ENCODE measurements around the gene NME2. TPM values are rescaled to one million over a fixed set of nuclear protein-coding genes. Genes with fewer than 3 reads are reported as not detected.
"Not testable (repeated sequence)": the region's sequence is repeated elsewhere in the genome, so short reads cannot be mapped to it uniquely, and the experiment has no call there.

Gene NME2
- polyA plus RNA-seq, 1 experiment = 835 TPM

DNA sequence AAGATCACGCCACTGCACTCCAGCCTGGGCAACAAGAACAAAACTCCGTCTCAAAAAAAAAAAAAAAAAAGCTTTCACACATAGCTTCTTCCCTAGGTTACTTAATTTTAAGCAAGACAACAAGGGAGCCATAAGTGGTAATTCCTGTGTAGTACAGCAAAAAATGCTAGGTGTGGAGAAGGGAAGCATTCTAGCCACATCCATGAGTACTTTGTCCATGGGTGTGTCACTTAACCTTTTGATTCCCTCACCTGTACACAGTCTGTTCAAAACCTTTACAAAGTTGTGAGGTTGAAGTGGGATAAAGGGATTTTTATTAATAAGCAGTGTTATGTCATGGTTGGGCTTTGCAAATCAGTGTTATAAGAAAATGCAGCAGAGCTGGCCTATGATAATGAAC is 4.5 kb downstream of the NME2 start:
- Histone ChIP-seq H3K36me3 (ENCODE audit: control insufficient read depth, insufficient read depth, low read length) (peaks cover 13% of the 10 kb centered on the region), H3K27me3 (ENCODE audit: control insufficient read depth, insufficient read depth, low read length) (no peaks in the 10 kb centered on the region), H3K4me3 (ENCODE audit: low read depth, low read length) (no peak overlapping the region)
- no peak for DNase-seq (ENCODE audit: low read depth)
- ChIA-PET CTCF (no interaction called here), POLR2A (no interaction called here)
- TF ChIP-seq, protein P1, sequence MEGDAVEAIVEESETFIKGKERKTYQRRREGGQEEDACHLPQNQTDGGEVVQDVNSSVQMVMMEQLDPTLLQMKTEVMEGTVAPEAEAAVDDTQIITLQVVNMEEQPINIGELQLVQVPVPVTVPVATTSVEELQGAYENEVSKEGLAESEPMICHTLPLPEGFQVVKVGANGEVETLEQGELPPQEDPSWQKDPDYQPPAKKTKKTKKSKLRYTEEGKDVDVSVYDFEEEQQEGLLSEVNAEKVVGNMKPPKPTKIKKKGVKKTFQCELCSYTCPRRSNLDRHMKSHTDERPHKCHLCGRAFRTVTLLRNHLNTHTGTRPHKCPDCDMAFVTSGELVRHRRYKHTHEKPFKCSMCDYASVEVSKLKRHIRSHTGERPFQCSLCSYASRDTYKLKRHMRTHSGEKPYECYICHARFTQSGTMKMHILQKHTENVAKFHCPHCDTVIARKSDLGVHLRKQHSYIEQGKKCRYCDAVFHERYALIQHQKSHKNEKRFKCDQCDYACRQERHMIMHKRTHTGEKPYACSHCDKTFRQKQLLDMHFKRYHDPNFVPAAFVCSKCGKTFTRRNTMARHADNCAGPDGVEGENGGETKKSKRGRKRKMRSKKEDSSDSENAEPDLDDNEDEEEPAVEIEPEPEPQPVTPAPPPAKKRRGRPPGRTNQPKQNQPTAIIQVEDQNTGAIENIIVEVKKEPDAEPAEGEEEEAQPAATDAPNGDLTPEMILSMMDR (IDR thresholded peaks at IDR 0.05; ENCODE audit: insufficient read depth, low read depth, low read length) = no peak

GRCh38 chr17:51172030-51172429 is 5.8 kb downstream of the NME2 start:
- peaks cover 13% of the 10 kb centered on the region for H3K36me3 ChIP-seq (ENCODE audit: control insufficient read depth, insufficient read depth, low read length)
- DNase-seq (ENCODE audit: low read depth); H3K4me3 ChIP-seq (ENCODE audit: low read depth, low read length); POLR2A ChIA-PET; CTCF ChIA-PET; H3K27me3 ChIP-seq (ENCODE audit: control insufficient read depth, insufficient read depth, low read length): not testable (repeated sequence)

GRCh38 chr17:51180486-51180885 is 14.3 kb downstream of the NME2 start:
- POLR2A ChIA-PET = no interaction called here
- no peak overlapping the region for H3K4me3 ChIP-seq (ENCODE audit: low read depth, low read length)
- no peak for DNase-seq (ENCODE audit: low read depth)
- peaks cover 7% of the 10 kb centered on the region for H3K36me3 ChIP-seq (ENCODE audit: control insufficient read depth, insufficient read depth, low read length)
- TF ChIP-seq, protein P1 (IDR thresholded peaks at IDR 0.05; ENCODE audit: insufficient read depth, low read depth, low read length) = no peak
- no peaks in the 10 kb centered on the region for H3K27me3 ChIP-seq (ENCODE audit: control insufficient read depth, insufficient read depth, low read length)
- CTCF ChIA-PET = no interaction called here

GRCh38 chr17:51184124-51184523 is 17.9 kb downstream of the NME2 start:
- Histone ChIP-seq H3K4me3 (ENCODE audit: low read depth, low read length) (no peak overlapping the region), H3K36me3 (ENCODE audit: control insufficient read depth, insufficient read depth, low read length) (peaks cover 7% of the 10 kb centered on the region), H3K27me3 (ENCODE audit: control insufficient read depth, insufficient read depth, low read length) (no peaks in the 10 kb centered on the region)
- TF ChIP-seq, protein P1 (IDR thresholded peaks at IDR 0.05; ENCODE audit: insufficient read depth, low read depth, low read length) = no peak
- DNase-seq (ENCODE audit: low read depth) = no peak
- ChIA-PET CTCF (no interaction called here), POLR2A (no interaction called here)

DNA sequence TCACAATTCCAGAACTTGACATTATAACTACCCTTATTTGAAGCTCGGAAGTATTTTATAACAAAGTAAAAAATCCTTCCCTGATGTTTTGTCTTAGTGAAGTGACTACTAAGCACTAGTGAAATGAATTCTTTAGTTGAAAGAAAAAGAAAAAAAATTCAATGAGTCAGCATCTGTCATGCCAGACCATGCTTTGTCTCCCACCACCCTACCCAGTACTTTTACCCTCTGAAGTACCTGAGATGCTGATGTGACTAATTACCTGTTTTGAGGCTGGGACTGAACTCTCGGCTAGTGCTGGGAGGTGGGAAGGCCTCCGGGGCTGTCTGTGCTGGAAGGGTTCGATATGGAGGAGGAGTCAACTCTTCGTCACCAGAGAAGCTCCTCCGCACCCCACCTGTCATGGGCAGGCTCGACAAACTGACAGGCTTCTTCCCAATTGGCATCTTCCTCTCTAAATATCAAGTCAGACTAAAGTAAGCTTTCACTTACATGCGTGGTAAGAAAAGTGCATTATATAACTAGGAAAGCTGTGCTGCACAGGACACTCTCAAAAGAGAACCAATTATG is 19.6 kb downstream of the NME2 start:
- Histone ChIP-seq H3K4me3 (ENCODE audit: low read depth, low read length) (no peak overlapping the region), H3K27me3 (ENCODE audit: control insufficient read depth, insufficient read depth, low read length) (no peaks in the 10 kb centered on the region), H3K36me3 (ENCODE audit: control insufficient read depth, insufficient read depth, low read length) (peaks cover 8% of the 10 kb centered on the region)
- TF ChIP-seq, protein P1 (IDR thresholded peaks at IDR 0.05; ENCODE audit: insufficient read depth, low read depth, low read length) = no peak
- POLR2A ChIA-PET = no interaction called here
- DNase-seq (ENCODE audit: low read depth) = no peak
- CTCF ChIA-PET = no interaction called here

GRCh38 chr17:51188271-51188833 is 22.1 kb downstream of the NME2 start:
- CTCF ChIA-PET = interaction anchor here (0.5 kb wide), 1 partner anchor 36 kb away, joined by 3 read pairs; no protein-coding TSS in a partner anchor
- TF ChIP-seq, protein P1 (IDR thresholded peaks at IDR 0.05; ENCODE audit: insufficient read depth, low read depth, low read length) = no peak
- H3K4me3 ChIP-seq (ENCODE audit: low read depth, low read length) = no peak overlapping the region
- no peak for DNase-seq (ENCODE audit: low read depth)
- peaks cover 5% of the 10 kb centered on the region; the same call in 1 of the 2 replicates for H3K36me3 ChIP-seq (ENCODE audit: control insufficient read depth, insufficient read depth, low read length)
- H3K27me3 ChIP-seq (ENCODE audit: control insufficient read depth, insufficient read depth, low read length) = no peaks in the 10 kb centered on the region
- POLR2A ChIA-PET = interaction anchor here (0.6 kb wide), 1 partner anchor 678 kb away, joined by 4 read pairs; no protein-coding TSS in a partner anchor
